Muscle of arm (tissue), 12 donors: Measurements from ENCODE around the gene NPAS2. TPM values are rescaled to one million over a fixed set of nuclear protein-coding genes. Genes with fewer than 3 reads are reported as not detected.

ENCODE experiments used
- polyA plus RNA-seq, 12 donors: library from polyadenylated mRNA; unstranded; fragments of 120-200 nt; gene quantifications; one replicate each; pipeline ENCODE4 v1.2.1, GENCODE V29; 2013; ENCODE audit not compliant: insufficient read length in 12 of 12

The NPAS2 gene
- polyA plus RNA-seq, 12 donors, result 8.8 to 24.4 (median 10.7) TPM; not detected in 1

Other genes with a start within 250 kb of the NPAS2 start
- gene RPL31, start 182.2 kb downstream of the NPAS2 start, polyA plus RNA-seq, result 1,000 to 10,000 TPM in 11 of 12 donors, not detected in 1; 2,083 to 3,992 (median 3,612) TPM